Mesodermal cell (in vitro differentiated cells): ENCODE results near the gene CATSPERZ.

Source experiments
- H3K27ac ChIP-seq: 2 replicates; pipeline ENCODE4 v1.7.0; 2013; ENCODE audit warnings: mild to moderate bottlenecking, low read depth, low read length, moderate library complexity; ENCODE audit not compliant: severe bottlenecking
- H3K36me3 ChIP-seq: 2 replicates; pipeline ENCODE4 v1.7.1; 2013; ENCODE audit warnings: mild to moderate bottlenecking, low read length, moderate library complexity; ENCODE audit not compliant: control insufficient read depth, insufficient read depth
- H3K4me1 ChIP-seq: one replicate; pipeline ENCODE4 v1.7.1; 2013; ENCODE audit warnings: mild to moderate bottlenecking, low read length; ENCODE audit not compliant: insufficient read depth, control insufficient read depth, poor library complexity, severe bottlenecking
- H3K4me3 ChIP-seq: 2 replicates; pipeline ENCODE4 v1.7.0; 2013; ENCODE audit warnings: low read length, control low read depth, mild to moderate bottlenecking; ENCODE audit not compliant: insufficient read depth, poor library complexity, severe bottlenecking; ENCODE audit errors: extremely low read depth
- H3K9me3 ChIP-seq: 2 replicates; pipeline ENCODE4 v1.7.1; 2013; ENCODE audit warnings: mild to moderate bottlenecking, low read length, moderate library complexity; ENCODE audit not compliant: control insufficient read depth
- WGBS, 2 experiments: methylation state at CpG; one replicate each; pipeline ENCODE4 v1.1.5; 2013; ENCODE audit warnings: missing lambda C conversion rate in 2 of 2; ENCODE audit not compliant: insufficient coverage in 2 of 2; 5-methylcytosine and 5-hydroxymethylcytosine counted together

The CATSPERZ gene

DNA sequence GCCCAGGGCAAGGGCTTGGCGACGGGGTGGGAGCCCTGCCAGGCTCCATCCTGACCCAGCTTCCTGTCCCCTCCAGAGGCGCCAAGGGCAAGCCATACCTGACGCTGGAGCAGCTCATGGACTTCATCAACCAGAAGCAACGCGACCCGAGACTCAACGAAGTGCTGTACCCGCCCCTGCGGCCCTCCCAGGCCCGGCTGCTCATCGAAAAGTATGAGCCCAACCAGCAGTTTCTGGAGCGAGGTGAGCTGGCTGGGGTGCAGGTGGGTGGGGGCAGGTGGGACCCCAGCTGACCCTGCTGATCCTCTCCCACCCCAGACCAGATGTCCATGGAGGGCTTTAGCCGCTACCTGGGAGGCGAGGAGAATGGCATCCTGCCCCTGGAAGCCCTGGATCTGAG, 43.9 kb upstream of the CATSPERZ start:
- 96 to 98% methylated on average over 12 to 14 of the region's 15 CpGs for WGBS, 2 experiments
- Histone ChIP-seq H3K4me3 (no peak overlapping the region), H3K36me3 (peaks cover 69% of the 10 kb centered on the region), H3K27ac (no peak overlapping the region), H3K9me3 (no peaks in the 10 kb centered on the region), H3K4me1 (peaks cover 11% of the 10 kb centered on the region)

DNA sequence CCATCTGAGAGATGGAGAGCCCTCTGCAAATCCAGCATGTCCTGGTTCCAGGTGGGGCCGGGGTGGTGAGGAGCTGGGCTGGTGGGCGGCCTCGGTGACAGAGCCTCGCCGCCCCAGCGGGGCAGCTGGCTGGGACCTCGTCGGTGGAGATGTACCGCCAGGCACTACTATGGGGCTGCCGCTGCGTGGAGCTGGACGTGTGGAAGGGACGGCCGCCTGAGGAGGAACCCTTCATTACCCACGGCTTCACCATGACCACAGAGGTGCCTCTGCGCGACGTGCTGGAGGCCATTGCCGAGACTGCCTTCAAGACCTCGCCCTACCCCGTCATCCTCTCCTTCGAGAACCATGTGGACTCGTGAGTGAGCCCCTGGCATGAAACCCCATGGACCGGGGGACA, 41.8 kb upstream of the CATSPERZ start:
- Histone ChIP-seq H3K9me3 (no peaks in the 10 kb centered on the region), H3K27ac (no peak overlapping the region), H3K36me3 (peaks cover 85% of the 10 kb centered on the region), H3K4me1 (peaks cover 14% of the 10 kb centered on the region), H3K4me3 (no peak overlapping the region)
- 95% methylated on average over 23 to 24 of the region's 24 CpGs for WGBS, 2 experiments

GRCh38 chr11:64258946-64259532, 41.1 kb upstream of the CATSPERZ start:
- peaks cover 21% of the 10 kb centered on the region for H3K4me1 ChIP-seq
- 94 to 98% methylated on average over 30 to 32 of the region's 32 CpGs for WGBS, 2 experiments
- H3K9me3 ChIP-seq, result no peaks in the 10 kb centered on the region
- H3K27ac ChIP-seq, result no peak overlapping the region
- H3K4me3 ChIP-seq, result no peak overlapping the region
- peaks cover 89% of the 10 kb centered on the region for H3K36me3 ChIP-seq

- WGBS, 2 experiments, result 89 to 91% methylated on average over 3 to 4 of the region's 4 CpGs
- H3K4me3 ChIP-seq, result no peak overlapping the region
- H3K36me3 ChIP-seq, result peaks cover 90% of the 10 kb centered on the region
Measured at GRCh38 chr11:64259533-64260067, 40.6 kb upstream of the CATSPERZ start.

DNA sequence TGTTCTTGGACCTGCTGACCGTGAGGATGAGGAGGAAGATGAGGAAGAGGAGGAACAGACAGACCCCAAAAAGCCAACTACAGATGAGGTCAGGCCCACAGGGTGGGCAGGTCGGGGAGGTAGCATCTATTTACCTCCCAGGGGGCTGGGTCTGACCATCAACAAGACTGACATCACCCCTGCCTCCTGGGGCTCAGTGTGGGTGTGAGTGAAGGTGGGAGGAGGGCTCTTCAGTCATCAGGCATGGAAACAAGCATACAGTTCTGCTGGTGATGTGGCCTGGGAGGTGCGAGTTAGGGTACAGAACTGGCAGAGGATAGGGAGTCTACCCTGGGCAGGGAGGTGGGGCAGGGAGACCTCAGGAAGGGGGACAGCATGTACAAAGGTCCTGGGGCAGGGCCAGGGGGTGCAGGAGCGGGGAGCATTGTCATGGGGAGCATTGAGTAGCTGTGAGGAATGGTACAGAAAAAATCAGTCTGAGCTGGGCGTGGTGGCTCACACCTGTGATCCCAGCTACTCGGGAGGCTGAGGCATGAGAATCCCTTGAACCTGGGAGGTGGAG, 39.9 kb upstream of the CATSPERZ start:
- Histone ChIP-seq H3K4me1 (peaks cover 23% of the 10 kb centered on the region), H3K36me3 (peaks cover 89% of the 10 kb centered on the region), H3K4me3 (no peak overlapping the region), H3K27ac (no peak overlapping the region), H3K9me3 (no peaks in the 10 kb centered on the region)
- 88 to 98% methylated on average over 4 to 5 of the region's 6 CpGs for WGBS, 2 experiments

More at GRCh38 chr11:64259533-64260067, 40.6 kb upstream of the CATSPERZ start:
- peaks cover 23% of the 10 kb centered on the region for H3K4me1 ChIP-seq
- no peak overlapping the region for H3K27ac ChIP-seq
- H3K9me3 ChIP-seq, result no peaks in the 10 kb centered on the region

DNA sequence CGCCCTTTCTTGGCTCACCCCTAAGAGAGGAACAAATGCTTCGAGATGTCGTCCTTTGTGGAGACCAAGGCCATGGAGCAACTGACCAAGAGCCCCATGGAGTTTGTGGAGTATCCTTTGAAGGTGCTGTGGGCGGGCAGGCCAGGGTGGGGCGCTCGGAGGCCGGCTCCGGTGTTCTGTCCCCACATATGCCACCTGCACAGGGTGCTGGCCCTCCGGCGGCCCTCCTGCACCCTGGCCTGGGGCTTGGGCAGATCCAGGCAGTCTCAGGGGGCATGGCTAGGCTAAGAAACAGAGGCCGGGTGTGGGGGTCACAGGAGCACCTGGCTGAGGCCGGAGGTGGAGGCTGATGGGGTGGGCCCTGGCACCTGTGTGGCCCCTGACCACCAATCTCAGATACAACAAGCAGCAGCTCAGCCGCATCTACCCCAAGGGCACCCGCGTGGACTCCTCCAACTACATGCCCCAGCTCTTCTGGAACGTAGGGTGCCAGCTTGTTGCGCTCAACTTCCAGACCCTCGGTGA, 38.5 kb upstream of the CATSPERZ start:
- WGBS, 2 experiments, result 95% methylated on average over 14 to 18 of the region's 18 CpGs
- no peaks in the 10 kb centered on the region for H3K9me3 ChIP-seq
- no peak overlapping the region for H3K4me3 ChIP-seq
- no peak overlapping the region for H3K27ac ChIP-seq
- peaks cover 89% of the 10 kb centered on the region for H3K36me3 ChIP-seq
- peaks cover 23% of the 10 kb centered on the region for H3K4me1 ChIP-seq

GRCh38 chr11:64262271-64263002, 37.7 kb upstream of the CATSPERZ start:
- no peak overlapping the region for H3K4me3 ChIP-seq
- WGBS, 2 experiments, result 95 to 96% methylated on average over 34 to 41 of the region's 42 CpGs
- H3K27ac ChIP-seq, result peak overlapping the region; percentile 83
- peaks cover 28% of the 10 kb centered on the region for H3K4me1 ChIP-seq
- peaks cover 92% of the 10 kb centered on the region for H3K36me3 ChIP-seq
- no peaks in the 10 kb centered on the region for H3K9me3 ChIP-seq

DNA sequence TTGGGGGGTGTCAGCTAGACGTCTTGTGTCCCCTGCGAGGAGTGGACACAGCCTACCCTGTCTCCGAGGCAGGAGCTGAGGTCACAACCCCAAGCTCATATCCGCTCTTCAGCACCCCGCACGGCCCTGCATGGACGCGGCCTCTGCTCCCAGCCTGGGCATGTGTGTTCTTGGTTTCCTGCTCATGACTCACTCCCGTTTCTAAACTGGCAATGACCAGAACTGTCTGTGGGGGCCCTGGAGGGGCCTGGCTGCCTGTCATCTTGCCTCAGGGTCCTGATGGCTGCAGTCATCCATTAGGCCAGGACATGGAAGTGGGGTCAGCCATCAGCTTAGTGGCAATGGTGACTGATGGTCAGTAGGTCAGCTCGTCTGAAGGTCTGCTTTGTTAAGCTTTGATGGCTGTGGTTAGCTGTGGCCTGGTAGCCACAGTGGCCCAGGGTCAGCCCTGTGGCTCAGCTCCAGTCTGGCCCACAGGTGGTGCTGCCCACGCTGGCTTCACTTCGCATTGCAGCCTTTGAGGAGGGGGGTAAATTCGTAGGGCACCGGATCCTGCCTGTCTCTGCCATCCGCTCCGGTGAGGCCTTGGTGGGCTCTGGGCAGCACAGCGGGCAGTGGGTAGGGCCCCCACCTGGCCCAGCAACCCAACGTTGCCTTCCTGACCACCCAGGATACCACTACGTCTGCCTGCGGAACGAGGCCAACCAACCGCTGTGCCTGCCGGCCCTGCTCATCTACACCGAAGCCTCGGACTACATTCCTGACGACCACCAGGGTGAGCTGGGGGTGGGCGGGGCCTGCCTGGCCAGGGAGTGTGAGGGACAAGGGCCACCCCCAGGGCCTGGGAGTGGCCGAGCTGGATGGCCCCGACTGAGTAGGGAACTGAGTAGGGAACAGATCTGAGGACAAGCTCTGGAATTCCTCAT, 36.9 kb upstream of the CATSPERZ start:
- Histone ChIP-seq H3K27ac (peak overlapping the region; percentile 83), H3K9me3 (no peaks in the 10 kb centered on the region), H3K4me3 (no peak overlapping the region), H3K36me3 (peaks cover 91% of the 10 kb centered on the region), H3K4me1 (peaks cover 32% of the 10 kb centered on the region)
- WGBS, 2 experiments, result 81 to 83% methylated on average over 23 to 26 of the region's 29 CpGs

GRCh38 chr11:64263947-64264317, 36.2 kb upstream of the CATSPERZ start:
- no peak overlapping the region for H3K4me3 ChIP-seq
- peaks cover 39% of the 10 kb centered on the region for H3K4me1 ChIP-seq
- 92% methylated on average over 4 to 7 of the region's 8 CpGs for WGBS, 2 experiments
- H3K36me3 ChIP-seq, result peaks cover 86% of the 10 kb centered on the region
- no peak overlapping the region for H3K27ac ChIP-seq
- H3K9me3 ChIP-seq, result no peaks in the 10 kb centered on the region

DNA sequence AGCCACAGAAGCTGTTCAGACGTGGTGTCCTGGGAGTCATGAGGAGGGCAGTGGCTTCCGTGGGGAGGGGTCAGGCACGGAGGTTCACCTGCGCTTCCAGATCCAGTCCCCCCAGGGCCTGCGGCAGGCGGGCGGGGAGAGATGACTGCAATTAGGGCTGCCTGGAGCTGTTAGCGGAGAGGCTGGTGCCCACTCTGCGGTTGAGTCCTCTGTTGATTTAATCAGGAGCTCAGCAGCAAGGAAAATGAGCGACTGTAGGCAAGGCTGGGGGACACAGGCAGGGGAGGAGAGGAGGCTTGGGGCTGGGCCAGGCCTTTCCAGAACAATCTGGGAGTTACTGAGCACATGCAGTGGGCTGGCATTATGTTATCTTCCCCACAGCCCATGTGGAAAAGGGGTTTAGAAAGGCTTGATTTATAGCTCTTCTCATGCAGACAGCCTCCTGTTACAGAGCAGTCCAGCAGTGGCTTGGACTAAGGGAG, 35.7 kb upstream of the CATSPERZ start:
- H3K27ac ChIP-seq, result no peak overlapping the region
- H3K4me1 ChIP-seq, result peaks cover 39% of the 10 kb centered on the region
- H3K9me3 ChIP-seq, result no peaks in the 10 kb centered on the region
- H3K36me3 ChIP-seq, result peaks cover 82% of the 10 kb centered on the region
- 95 to 98% methylated on average over 6 to 10 of the region's 10 CpGs for WGBS, 2 experiments
- no peak overlapping the region for H3K4me3 ChIP-seq
